Measurements from ENCODE around the gene KRT26.

GRCh38 chr17:40750391-40750790, 21.6 kb downstream of the KRT26 start:
- TF ChIP-seq EP300 (IDR thresholded peaks at IDR 0.05; ENCODE audit: borderline replicate concordance in 1 of 2, control insufficient read depth in 1 of 2, low read depth in 2 of 2, low read length in 2 of 2) (no peak), USF2 (IDR thresholded peaks at IDR 0.05; ENCODE audit: borderline replicate concordance, low read depth, low read length) (no peak), CTCF (IDR thresholded peaks at IDR 0.05 in 2 of 3, conservative IDR thresholded peaks at IDR 0.05 in 1 of 3; ENCODE audit: control insufficient read depth in 2 of 3, extremely low read depth in 1 of 3, insufficient read depth in 1 of 3, low read depth in 3 of 3, low read length in 3 of 3) (no peak), ATF3 (IDR thresholded peaks at IDR 0.05; ENCODE audit: borderline replicate concordance, extremely low read depth, low read depth, low read length) (no peak), POLR2AphosphoS5 (IDR thresholded peaks at IDR 0.05; ENCODE audit: low read length) (no peak), REST (IDR thresholded peaks at IDR 0.05; ENCODE audit: low read depth, low read length) (no peak), POLR2A (IDR thresholded peaks at IDR 0.05; ENCODE audit: low read depth, low read length) (no peak), TCF7 (IDR thresholded peaks at IDR 0.05; ENCODE audit: borderline replicate concordance) (no peak), SP1 (IDR thresholded peaks at IDR 0.05; ENCODE audit: low read depth, low read length) (no peak), YY1 (IDR thresholded peaks at IDR 0.05; ENCODE audit: low read depth, low read length) (no peak), SKIL (IDR thresholded peaks at IDR 0.05; ENCODE audit: low read depth, poor library complexity, severe bottlenecking) (no peak)

Measured in GM12878 (cell line).